ENCODE results near the gene XIRP2.

XIRP2 gene, protein sequence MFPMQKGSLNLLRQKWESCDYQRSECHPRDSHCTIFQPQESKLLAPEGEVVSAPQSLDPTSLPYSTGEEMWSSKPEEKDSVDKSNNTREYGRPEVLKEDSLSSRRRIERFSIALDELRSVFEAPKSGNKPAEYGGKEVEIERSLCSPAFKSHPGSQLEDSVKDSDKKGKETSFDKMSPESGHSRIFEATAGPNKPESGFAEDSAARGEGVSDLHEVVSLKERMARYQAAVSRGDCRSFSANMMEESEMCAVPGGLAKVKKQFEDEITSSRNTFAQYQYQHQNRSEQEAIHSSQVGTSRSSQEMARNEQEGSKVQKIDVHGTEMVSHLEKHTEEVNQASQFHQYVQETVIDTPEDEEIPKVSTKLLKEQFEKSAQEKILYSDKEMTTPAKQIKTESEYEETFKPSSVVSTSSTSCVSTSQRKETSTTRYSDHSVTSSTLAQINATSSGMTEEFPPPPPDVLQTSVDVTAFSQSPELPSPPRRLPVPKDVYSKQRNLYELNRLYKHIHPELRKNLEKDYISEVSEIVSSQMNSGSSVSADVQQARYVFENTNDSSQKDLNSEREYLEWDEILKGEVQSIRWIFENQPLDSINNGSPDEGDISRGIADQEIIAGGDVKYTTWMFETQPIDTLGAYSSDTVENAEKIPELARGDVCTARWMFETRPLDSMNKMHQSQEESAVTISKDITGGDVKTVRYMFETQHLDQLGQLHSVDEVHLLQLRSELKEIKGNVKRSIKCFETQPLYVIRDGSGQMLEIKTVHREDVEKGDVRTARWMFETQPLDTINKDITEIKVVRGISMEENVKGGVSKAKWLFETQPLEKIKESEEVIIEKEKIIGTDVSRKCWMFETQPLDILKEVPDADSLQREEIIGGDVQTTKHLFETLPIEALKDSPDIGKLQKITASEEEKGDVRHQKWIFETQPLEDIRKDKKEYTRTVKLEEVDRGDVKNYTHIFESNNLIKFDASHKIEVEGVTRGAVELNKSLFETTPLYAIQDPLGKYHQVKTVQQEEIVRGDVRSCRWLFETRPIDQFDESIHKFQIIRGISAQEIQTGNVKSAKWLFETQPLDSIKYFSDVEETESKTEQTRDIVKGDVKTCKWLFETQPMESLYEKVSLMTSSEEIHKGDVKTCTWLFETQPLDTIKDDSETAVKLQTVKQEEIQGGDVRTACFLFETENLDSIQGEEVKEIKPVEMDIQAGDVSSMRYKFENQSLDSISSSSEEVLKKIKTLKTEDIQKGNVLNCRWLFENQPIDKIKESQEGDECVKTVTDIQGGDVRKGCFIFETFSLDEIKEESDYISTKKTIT (N-terminal part only)

DNA sequence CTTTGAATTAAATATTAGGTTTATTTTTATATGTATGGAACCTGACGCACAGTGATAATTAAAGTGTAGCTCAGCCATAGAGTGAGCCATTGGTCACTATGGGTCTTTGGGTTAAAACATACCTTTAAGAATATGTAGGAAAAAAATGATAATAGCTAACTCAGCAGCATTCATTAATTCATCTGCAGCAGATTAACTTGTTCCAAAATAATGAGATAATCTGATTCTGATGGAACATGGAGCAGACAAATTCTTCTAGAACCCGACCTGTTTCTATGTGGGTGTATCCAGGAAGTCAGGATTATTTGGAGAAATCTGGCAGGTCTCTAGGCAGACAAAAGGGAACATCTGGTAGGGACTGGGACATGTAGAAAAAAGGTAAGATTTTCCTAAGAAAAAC, at the start of gene XIRP2:
Gene XIRP2 (plus strand): TSS at position 301 of the 400 bp plus-strand sequence. CDS start 15,003 bp downstream, outside the sequence.
- no peak for DNase-seq

DNA sequence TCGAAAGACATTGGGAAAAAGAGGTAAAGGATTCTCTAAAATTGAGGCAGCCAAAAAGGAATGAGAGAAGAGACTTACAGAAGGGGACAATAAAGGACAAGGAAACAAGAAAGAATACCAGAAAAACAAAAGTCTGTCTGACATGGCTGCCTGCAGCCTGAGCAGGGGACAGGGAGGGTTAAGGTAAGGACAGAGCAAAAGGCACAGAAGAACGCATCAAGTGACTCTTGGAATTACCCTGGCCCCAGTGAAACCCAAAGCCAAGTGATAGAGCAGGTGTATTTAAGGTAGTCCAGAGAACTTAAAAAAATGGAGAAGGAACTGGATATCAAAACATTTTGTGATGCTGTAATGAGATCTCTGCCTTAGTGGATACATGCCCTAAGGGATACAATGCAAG, 47.1 kb upstream of the XIRP2 start:
- DNase-seq: no peak

DNA sequence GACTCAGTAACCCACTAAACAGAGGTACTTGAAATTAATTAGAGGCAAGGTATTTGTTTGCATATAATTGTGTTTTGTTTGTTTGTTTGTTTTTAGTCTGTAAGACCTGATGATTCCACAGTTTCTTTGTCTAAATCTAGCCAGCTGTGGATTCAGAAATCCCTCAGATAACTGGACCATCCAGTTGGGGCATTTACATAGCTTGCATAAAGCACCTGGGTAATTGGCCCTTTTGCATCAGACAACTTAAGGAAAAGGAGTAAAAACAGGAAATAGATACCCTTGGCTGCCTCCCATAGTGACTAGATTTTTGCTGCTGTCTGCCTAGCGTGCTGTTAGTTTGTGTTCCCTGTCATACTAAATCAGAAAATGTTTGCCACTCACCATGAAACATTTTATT, 46.6 kb upstream of the XIRP2 start:
- no peak for DNase-seq

DNA sequence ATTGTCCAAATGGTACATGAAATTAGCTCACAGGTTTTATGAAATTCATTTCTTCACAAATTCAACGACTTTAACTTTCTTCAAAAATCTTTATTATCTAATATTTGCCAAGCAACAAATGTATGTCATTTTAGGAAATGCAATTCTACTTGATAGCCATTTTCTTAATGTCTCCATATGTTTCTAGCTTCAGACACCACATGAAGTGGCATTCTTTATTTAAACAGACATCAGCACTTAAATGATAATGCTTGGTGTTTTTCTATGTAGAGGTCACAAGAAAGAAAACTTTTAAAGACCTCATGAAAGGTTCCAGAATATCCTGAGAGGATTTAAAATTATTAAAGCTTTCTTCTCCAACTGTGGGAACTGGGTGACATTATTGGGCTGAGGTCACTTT, 44.2 kb upstream of the XIRP2 start:
- DNase-seq: no peak

DNA sequence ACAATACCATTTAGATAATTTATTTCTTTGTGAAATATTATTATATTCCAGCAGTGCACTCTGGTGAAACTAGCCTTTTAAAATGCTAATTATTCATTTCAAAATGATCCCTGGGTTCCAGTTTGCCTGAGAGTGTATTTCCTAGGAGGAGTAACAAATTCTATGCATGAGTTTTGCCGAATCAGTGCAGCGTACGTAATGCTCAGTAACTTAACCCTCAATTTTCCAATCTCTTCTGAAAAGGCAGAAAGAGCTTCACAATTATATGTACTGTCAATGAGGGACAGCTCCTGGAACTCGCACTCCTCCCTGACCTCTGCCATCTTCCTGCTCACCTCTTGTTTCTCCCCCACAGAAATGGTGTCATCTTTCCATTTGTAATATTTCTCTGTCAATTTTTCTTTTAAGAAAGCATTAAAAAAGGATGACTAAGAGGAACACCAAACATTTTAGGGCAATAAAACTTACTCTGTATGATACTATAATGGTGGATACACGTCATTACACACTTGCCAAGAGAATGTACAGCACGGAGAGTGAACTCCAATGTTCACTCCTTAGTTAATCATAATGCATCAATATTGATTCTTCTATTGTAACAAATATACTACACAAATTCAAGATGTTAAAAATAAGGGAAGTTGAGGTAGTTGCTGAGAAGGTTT, 25.7 kb upstream of the XIRP2 start:
- no peak for DNase-seq

DNA sequence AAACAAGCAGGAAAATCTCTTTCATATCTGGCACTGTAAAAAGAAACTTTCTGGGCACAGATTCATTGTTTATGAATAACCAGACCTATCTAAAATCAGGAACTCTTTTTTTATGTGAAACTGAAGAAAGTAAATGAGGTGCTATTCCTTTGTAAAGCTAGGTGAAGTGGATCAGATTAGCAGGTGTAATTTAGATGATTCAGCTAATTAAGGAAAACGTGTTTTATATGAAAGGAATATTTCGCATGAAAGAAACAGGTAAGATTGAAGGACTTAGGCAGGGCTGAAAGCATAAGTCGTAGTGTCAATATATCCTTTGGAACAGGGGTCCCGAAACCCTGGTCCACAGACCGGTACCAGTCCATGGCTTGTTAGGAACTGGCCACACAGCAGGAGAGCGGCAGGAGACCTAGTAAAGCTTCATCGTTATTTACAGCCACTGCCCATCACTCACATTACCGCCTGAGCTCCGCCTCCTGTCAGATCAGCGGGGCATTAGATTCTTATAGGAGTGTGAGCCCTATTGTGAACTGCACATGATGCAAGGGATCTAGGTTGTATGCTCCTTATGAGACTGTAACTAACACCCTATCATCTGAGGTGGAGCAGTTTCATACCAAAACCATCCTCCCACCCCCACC, 20.3 kb upstream of the XIRP2 start:
- no peak for DNase-seq

DNA sequence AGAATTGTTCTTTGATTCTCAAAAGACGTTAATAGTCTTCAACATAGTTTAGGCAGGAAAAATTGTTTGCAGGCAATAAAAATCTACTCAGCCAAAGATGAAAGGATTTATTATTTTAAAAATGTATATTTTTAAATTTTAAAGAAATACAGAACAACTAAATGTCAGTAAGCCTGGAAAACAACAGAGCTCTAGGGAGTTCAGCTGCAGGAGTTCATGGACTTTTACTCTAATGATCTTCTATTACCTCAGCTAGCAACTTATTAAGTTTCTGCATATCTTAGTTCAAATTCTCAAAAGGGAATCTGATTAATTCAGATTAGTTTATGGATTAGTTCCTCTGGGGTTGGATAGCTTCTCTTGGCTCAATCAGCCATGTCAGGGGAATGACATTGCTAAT, 17.9 kb upstream of the XIRP2 start:
- DNase-seq: no peak

DNA sequence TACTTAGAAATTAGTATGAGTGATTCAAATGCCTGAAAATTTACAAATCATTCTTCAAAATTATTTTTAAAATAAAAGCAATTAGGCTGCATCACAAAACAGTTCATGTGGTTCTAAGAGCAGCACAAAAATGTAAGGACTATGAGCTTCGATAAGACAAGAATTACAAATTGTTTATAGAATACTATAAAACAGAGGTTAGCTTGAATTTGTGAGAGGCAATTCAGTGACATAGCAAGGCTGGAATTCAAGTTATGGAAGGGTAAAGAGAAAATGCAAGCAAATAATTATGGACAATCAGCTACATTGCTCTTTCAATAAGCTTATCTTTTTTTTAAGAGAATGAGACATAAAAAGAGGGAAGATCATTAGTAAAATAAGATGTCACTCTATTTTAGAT, 7.1 kb upstream of the XIRP2 start:
- no peak for DNase-seq

DNA sequence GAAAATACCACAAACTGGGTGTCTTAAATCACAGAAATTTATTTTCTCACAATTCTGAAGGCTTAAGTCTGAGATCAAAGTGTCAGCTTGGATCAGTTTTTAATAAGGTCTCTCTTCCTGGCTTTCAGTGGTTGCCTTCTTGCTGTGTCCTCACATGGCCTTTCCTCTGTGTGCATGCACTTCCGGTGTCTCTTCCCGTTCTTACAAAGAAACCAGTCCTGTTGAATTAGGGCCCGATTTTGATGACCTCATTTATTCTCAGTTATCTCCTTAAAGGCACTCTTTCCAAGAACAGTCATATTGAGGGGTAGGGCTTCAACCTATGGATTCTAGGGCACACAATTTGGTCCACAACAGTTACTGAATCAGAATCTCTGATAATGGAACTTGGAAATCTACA, 5.4 kb upstream of the XIRP2 start:
- peak; percentile 5 for DNase-seq

DNA sequence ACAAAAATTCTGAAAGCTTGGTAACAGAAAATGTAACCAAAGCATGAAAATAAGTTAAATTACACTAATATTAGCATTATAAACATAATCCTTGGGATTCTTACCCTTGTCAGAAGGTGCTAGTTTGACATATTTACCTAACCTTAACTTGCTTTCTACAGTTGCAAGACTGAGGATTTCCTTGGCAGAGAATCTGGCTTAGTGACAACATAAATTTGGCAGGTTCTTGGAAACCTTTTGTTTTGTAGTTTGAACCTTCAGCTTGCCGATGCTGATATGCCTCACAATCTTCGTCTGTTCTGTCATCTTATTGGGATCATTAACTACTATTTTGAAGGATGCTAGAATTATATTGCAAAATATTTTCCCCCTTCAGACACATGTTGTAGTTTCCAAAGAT, 3.4 kb downstream of the XIRP2 start:
- DNase-seq: no peak

DNA sequence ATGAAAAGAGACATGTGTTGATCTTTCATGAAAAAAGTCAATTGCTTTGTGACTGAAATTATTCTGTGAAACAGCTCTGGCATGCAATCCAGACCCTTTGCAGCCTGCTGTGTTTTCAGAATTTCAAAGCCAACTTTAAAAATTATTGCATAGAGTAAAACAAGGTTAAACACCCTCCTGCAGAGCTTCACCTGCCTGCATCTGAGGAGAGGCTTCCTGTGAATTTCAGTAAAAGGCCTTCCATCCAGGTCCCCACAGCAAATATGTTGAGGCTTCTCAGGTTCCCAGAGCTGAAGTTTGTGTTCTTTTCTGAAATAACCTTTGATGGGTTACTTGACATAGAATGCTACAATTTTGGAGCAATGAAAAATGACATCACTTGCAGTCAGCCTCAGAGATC, 4.1 kb downstream of the XIRP2 start:
- DNase-seq: no peak

DNA sequence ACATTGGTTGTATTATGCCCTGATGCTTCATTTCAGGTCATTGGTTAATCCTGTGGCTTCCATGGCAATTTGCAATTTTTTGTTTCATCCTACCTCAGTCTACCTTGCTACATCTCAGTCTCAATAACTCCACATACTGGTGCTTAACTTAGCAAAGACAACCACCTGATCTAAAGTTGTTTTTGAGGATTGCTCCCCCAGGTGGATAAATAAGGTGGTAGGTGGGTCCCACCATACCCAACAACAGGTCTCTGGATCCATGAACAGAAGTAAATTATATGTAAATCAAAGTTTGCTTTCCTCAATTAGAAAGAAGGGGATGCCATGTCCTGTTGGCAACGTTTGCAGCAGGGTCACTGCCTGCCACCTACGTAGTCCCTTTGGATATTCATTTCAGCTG, 7.0 kb downstream of the XIRP2 start:
- DNase-seq: no peak

DNA sequence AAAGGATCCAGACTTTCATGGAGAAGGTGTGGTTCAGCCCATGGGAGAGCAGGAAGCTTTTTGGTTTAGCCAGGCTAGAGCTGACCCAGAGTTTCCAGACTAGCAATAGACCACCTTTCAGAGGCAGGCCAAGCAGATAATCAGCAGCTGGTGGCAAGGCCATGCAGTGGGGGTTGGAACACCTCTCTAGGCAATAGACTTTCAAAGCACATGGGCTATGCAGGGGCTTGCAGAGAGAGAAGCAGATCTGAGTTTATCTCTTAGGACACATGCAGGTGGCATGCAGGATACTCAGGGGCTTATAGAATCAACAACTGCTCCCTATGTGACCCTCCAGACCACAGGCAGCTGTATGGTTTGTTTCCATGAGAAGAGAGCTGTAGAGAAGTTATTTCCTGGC, 9.4 kb downstream of the XIRP2 start:
- DNase-seq: no peak

DNA sequence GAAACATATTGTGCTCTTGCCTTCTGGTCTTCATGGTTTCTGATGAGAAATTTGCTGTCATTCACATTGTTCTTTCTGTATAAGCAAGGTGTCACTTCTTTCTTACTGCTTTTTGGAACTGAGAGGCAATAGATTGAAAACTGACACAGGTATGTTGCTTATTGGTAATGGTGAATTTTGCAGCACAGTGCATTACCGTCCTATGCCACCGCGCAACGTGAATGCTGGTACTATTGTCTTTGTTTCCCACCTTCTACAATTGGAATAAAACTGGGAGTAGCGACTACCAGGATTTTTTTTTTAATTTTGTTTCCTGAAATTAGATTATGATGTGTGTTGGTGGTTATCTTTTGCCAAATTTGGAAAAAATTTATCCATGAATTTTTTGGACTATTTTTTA, 11.4 kb downstream of the XIRP2 start:
- no peak for DNase-seq

DNA sequence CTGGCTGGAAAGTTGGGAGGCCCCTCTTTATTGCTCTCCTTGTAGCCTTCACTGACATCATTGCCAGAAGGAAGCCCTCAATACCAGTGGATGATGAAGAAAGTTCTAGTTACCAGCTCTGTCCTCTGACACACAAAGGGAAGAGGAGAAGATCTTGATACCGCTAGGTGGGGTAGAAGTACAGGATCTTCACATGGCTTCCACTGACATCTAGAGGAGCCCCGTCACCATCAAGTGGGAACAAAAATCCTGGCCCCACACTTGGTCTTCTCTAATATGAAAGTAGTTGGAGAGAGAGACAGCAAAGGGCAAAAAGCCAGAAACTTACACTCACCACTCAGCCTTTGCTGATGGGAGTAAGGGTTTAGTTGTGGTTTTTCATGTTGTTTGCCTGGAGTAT, 12.4 kb downstream of the XIRP2 start:
- peak; percentile 26 for DNase-seq

DNA sequence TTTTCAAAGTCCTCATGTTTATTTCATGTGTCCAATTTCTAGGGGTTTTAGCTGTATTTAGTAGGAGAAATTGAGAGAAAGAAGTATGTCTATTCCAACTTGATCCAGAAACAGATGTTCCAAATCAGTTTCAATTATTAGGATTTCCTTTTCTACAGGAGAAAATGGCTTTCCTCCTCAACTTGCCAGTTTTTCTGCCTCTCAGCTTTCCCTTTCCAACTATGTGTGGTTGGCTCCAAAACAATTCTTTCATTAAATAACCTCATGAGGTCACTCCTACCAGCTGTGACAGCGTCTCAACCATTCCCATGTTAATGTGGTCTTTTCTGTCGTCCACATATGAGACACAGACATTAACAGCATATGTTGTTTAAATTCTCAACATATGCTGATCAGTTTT, 13.1 kb downstream of the XIRP2 start:
- DNase-seq: no peak

DNA sequence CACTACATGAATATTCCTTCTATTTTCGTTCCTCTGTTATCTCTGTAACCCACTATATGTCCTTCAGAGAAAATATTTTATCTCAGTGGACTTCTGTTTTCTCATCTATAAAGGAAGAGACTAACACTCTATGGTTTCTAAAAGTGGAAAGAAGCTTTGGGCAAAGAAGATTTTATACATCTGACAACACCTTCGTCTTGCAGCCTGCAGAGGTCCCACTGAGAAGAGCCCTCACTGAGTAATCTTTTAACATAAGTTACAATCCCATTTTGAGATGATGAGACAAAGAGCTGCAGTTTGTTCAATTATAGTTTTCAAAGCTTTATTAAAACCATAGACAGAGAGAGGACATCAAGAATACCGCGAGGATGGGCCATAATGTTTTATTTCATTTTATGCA, 28.7 kb downstream of the XIRP2 start:
- DNase-seq: no peak

DNA sequence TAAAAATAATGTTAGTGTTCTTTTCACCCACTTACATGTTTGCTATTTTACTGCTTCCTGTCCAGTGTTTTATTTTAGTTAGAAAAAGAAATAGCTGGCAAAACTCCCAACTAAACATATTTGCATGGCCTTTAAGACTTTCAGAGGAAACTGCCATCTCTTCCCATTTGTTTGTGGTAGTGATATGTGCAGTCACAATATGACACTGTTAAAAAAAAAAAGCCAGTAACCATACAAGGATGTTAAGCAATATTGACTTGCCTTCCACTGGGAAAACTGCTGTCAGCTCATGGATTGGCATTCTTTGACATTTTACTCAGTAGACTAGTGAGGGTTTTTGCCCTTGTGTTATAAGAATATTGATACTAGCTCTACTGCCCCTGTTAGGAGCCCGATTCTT, 29.1 kb downstream of the XIRP2 start:
- no peak for DNase-seq

DNA sequence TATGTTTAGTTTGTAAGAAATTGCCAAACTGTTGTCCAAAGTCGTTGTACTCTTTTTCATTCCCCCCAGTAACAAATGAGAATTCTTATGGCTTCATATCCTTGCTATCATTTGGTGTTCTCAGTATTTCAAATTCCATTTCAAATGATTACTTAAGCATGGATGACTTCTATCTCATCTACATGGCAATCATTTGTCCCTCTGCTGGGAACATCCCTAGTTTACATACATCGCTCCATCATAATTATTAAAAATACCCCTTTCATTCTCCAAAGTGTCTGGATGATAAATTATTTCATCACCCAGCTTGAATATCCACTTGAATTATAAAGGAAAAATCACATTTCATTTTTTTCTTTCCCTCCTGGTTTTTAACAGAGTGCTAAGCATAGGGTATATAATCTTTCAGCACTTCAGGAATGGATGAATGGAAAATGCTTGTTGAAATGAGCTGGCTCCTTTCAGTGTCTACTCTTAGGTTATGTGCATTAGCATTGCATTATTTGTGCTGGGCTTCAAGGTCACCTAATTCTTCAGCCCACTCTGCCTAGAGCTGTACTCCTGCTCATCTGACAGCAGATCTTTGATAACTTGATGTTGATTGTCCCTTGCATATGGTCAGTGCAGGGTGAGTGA, 33.1 kb downstream of the XIRP2 start:
- DNase-seq: no peak

DNA sequence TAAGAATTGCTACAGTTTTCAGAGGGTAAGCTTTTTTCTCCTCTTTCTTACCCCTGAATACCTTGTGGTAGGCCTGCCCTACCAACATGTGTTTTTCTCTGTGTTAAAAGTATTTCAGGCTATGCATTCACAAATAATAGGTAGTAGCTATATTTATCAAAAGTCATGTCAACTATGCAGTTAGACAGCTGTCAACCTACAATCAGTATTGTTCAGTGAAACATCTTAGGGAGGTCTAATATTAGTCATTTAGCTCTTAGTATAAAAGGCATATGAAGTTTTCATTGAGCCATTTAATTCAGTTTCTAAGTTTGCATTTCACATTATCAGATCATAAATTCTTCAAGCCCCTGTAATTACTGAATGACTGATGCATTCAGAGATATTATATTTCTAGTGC, 36.7 kb downstream of the XIRP2 start:
- no peak for DNase-seq

DNA sequence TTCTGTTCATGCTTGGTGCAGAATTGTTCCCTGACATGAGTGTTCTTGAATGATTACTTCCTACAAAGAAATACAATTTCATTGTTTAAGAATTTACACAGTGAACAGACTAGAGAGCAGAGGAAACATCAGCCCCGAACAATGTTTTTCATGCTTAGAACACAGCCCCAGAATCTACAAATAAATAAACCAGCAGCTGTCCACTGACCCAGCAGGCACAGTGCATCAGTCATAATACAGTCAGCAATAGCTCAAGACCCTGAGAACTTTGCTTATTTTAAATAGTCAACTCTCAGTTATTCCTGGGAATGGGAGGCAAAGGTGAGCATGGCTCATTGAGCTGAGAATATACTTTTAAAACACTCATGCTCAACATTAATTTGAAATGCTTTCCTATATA, 38.4 kb downstream of the XIRP2 start:
- DNase-seq: no peak

DNA sequence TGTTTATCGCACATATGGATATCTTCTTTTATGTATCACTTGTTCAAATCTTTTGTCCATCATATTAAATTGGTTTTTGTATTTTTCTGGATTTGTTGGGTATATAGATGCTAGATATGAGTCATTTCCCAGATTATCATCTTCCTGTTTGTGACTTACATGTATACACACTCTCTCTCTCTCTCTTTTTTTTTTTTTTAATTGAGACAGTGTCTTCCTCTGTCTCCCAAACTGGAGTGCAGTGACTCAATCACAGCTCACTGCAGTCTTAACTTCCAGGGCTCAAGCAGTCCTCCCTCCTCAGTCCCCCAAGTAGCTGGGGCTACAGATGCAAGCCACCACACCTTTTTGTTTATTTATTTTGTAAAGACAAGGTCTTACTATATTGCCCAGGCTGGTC, 43.8 kb downstream of the XIRP2 start:
- no peak for DNase-seq
